ENCODE data around the gene TRAPPC3L.
"Not testable (repeated sequence)": the region's sequence is repeated elsewhere in the genome, so short reads cannot be mapped to it uniquely, and the experiment has no call there.

TRAPPC3L gene

DNA sequence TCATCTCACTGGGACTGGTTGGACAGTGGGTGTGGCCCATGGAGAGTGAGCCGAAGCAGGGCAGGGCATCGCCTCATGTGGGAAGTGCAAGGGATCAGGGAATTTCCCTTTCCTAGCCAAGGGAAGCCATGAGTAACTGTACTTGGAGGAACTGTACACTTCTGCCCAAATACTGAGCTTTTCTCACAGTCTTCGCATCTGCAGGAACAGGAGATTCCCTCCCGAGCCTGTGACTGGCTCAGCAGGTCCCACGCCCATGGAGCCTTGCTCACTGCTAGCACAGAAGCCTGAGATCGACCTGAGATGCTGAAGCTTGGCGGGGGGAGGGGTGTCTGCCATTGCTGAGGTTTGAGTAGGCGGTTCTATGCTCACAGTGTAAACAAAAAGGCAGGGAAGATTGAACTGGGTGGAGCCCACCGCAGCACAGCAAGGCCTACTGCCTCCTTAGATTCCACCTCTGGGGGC is 44.5 kb downstream of the TRAPPC3L start:
- H3K27ac ChIP-seq, result no peak overlapping the region
- TF ChIP-seq, protein P1, sequence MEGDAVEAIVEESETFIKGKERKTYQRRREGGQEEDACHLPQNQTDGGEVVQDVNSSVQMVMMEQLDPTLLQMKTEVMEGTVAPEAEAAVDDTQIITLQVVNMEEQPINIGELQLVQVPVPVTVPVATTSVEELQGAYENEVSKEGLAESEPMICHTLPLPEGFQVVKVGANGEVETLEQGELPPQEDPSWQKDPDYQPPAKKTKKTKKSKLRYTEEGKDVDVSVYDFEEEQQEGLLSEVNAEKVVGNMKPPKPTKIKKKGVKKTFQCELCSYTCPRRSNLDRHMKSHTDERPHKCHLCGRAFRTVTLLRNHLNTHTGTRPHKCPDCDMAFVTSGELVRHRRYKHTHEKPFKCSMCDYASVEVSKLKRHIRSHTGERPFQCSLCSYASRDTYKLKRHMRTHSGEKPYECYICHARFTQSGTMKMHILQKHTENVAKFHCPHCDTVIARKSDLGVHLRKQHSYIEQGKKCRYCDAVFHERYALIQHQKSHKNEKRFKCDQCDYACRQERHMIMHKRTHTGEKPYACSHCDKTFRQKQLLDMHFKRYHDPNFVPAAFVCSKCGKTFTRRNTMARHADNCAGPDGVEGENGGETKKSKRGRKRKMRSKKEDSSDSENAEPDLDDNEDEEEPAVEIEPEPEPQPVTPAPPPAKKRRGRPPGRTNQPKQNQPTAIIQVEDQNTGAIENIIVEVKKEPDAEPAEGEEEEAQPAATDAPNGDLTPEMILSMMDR (conservative IDR thresholded peaks at IDR 0.05), result no peak

GRCh38 chr6:116497113-116497676 is 48.3 kb downstream of the TRAPPC3L start:
- TF ChIP-seq, protein P1 (conservative IDR thresholded peaks at IDR 0.05), result no peak
- H3K27ac ChIP-seq, result no peak overlapping the region

GRCh38 chr6:116495161-116495560 is 50.3 kb downstream of the TRAPPC3L start:
- H3K27ac ChIP-seq, result not testable (repeated sequence)

DNA sequence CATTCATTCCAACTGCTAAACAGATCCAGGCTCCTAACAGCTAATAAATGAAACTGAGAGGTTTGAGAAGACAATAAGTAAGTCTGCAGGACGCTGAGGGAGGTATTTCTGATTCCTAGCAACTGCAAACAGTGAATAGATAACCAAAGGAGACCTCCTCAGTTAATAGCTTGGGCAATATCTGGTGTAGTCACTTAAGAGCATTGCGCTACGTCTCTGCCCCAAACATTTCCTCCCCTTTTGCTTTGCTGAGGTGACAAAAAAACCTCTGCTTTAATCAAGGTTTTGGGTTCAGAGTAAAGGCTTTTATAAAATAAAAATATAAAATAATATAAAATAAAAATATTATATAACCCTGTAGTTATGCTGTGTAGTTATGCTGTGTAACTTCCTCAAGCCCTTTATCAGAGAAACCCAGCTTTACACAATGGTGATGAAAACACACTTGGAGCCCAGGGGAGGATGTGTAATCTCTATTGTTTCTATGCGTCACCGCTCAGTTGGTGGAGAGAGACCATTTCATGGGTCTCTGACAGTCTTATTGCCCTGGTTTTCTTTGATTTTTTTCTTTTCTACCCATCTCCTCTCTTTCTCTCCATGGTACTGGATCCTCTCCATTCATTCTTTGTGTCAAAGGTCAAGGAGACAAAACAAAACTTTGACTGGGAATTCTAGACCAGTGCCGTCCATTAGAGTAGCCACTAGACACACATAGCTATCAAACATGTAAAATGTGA is 53.0 kb downstream of the TRAPPC3L start:
- TF ChIP-seq, protein P1 (conservative IDR thresholded peaks at IDR 0.05), result no peak
- no peak overlapping the region for H3K27ac ChIP-seq

DNA sequence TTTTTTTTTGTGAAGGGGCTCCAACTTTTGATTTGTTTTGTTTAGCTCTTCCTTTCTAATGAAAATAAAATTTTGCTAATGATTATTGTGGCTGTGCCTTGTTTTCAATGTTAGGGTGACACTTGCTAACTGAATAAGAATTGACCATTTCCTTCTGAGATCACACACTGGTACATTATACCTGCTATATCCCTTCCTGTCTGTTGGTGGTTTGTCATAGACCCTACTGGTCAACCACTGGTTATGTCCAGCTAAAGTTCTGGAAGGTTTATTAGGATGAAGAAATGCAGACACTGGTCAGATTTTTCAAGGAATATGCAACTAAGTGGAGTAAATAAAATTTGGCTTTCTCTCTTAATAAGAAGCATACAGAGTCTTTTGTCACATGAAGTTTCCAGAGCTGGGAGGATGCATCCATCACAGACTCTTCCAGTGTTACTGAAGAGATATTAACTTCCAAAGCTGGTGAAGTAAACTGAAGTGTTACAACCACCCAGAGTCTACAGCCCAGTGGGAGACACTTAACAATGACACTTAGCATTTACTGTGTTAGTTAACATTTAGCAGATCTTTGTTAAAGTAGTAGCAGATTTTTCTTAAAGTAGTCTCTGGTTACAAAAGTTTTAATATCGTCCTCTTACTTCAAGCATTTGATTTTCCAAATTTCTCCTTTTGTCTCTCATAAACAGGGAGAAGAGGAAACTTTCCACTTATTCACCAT is 53.7 kb downstream of the TRAPPC3L start:
- no peak overlapping the region for H3K27ac ChIP-seq
- TF ChIP-seq, protein P1 (conservative IDR thresholded peaks at IDR 0.05), result no peak

DNA sequence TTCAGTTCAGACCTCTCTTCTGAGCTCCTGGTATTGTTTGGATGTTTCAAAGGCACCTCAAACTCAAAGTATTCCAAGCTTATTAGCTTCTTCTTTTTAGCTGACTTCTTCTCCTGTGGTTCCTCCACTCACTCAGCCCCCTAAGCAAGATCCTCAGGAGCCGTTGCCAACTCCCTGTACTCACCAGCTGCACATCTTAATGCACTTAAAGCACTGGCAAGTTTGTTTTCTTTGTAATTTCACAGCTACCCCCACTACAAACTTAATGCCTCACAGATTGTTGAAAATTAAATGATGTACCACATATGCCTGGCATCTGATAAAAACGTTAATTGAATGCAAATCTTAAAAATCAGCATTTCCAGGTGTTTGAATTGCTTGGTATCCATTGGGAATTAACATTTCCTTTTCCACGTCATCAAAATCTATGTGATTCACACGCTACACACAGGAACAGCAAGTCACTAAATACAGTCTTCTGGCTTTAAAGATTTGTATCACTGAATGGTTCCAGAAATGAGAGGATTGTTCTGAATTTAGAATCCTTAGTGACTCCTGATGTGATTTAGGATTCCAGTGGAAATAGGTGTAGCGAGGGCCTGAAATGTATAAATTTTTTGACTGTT is 59.8 kb downstream of the TRAPPC3L start:
- H3K27ac ChIP-seq, result no peak overlapping the region
- TF ChIP-seq, protein P1 (conservative IDR thresholded peaks at IDR 0.05), result no peak

- peak overlapping the region; percentile 8; the same call in 1 of the 2 replicates for H3K27ac ChIP-seq
- TF ChIP-seq, protein P1 (conservative IDR thresholded peaks at IDR 0.05), result no peak
Observed at GRCh38 chr6:116483616-116484015, 61.9 kb downstream of the TRAPPC3L start.

Measured in VCaP (cell line).